ENCODE data around the gene GFRA3.
"Not testable (repeated sequence)": the region's sequence is repeated elsewhere in the genome, so short reads cannot be mapped to it uniquely, and the experiment has no call there.

GFRA3 gene

GRCh38 chr5:138271281-138271680 lies 3.1 kb downstream of the GFRA3 start:
- no peak overlapping the region for H3K27ac ChIP-seq
- no peak for TF ChIP-seq CTCF (conservative IDR thresholded peaks at IDR 0.05)

GRCh38 chr5:138264183-138264582 lies 10.2 kb downstream of the GFRA3 start:
- TF ChIP-seq CTCF (conservative IDR thresholded peaks at IDR 0.05): no peak

GRCh38 chr5:138263581-138263980 lies 10.8 kb downstream of the GFRA3 start:
- TF ChIP-seq CTCF (conservative IDR thresholded peaks at IDR 0.05): no peak
- H3K27ac ChIP-seq: no peak overlapping the region

More at GRCh38 chr5:138264183-138264582, 10.2 kb downstream of the GFRA3 start:
- H3K27ac ChIP-seq: no peak overlapping the region

GRCh38 chr5:138258704-138259292 lies 15.6 kb downstream of the GFRA3 start:
- TF ChIP-seq CTCF (conservative IDR thresholded peaks at IDR 0.05): no peak
- H3K27ac ChIP-seq: no peak overlapping the region

GRCh38 chr5:138257583-138257982 lies 16.8 kb downstream of the GFRA3 start:
- H3K27ac ChIP-seq: no peak overlapping the region
- no peak for TF ChIP-seq CTCF (conservative IDR thresholded peaks at IDR 0.05)

GRCh38 chr5:138252944-138253343 lies 21.5 kb downstream of the GFRA3 start:
- H3K27ac ChIP-seq: no peak overlapping the region

GRCh38 chr5:138247800-138248199 lies 26.6 kb downstream of the GFRA3 start:
- H3K27ac ChIP-seq: not testable (repeated sequence)

More at GRCh38 chr5:138252944-138253343, 21.5 kb downstream of the GFRA3 start:
- TF ChIP-seq CTCF (conservative IDR thresholded peaks at IDR 0.05): no peak

- H3K27ac ChIP-seq: peak overlapping the region; percentile 27
- TF ChIP-seq CTCF (conservative IDR thresholded peaks at IDR 0.05): no peak
Observed at GRCh38 chr5:138246822-138247221, 27.6 kb downstream of the GFRA3 start.
